Islet precursor cell (in vitro differentiated cells): ENCODE data around the gene ITGB4.

Source experiments
- DNase-seq: peaks from one replicate; pipeline ENCODE4 v3.0.0-alpha.2; 2018

Gene ITGB4

DNA sequence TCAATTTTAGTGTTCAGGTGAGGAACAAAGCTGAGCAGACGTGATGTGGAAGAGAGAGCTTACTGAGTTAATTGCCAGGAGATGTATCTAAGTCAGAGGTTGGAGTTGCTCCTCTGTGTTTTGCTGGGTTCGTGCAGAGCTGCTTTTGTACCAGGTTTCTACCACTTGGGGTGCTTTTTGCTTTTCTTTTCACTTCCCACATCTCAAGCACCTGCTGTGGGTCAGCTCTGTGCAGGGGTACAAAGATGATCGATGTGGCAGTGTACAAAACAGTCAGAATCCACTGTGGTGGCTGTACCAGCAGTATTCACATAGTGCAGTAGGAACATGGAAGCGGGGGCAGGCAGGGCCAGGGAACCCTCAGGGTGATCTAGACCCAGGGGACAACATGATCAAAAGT is 78.1 kb downstream of the ITGB4 start:
- DNase-seq, result no peak

GRCh38 chr17:75803883-75804282 is 82.6 kb downstream of the ITGB4 start:
- DNase-seq, result no peak

DNA sequence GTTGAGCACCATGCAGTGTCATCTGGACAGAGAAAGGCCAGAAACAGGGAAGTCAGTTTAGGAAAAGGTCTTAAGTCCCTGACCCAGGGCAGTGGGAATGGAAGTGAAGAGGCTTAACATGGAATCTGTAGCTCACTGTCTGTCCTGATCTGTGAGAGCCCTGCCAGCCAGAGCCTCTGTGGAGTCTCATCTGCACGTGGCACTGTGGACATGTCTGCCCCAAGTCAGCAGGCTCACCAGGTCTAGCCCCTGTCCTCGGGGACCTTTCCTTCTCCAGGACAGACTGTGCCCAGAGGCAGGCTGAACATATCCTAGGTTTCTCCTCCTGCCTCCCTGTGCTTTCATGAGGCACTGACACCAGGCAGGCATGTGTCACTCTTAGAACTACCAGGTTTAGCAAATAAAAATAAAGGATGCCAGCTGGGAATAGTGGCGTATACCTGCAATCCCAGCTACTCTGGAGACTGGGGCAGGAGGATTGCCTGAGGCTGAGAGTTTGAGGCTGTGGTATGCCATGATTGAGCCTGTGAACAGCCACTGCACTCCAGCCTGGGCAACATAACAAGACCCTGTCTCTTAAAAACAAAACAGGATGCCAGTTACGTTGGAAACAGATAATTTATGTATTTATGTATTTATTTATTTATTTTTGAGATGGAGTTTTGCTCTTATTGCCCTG is 85.7 kb downstream of the ITGB4 start:
- no peak for DNase-seq
